HuH-7 (cell line): ENCODE measurements around the gene PTPRN2.

ENCODE experiments used
- DNase-seq: peaks from one replicate; pipeline ENCODE4 v3.0.0; 2011; ENCODE audit warnings: low spot score

PTPRN2 gene

GRCh38 chr7:158602905-158603772 is 15.5 kb upstream of the PTPRN2 start:
- no peak for DNase-seq

- DNase-seq = no peak
These were observed 14.4 kb upstream of the PTPRN2 start for GRCh38 chr7:158602041-158602440.

- no peak for DNase-seq
These were observed 13.5 kb upstream of the PTPRN2 start for GRCh38 chr7:158601090-158601489.

GRCh38 chr7:158596745-158597144 is 9.1 kb upstream of the PTPRN2 start:
- DNase-seq = no peak

GRCh38 chr7:158596309-158596708 is 8.7 kb upstream of the PTPRN2 start:
- DNase-seq = no peak

- no peak for DNase-seq
These were observed 7.4 kb upstream of the PTPRN2 start for GRCh38 chr7:158595068-158595467.

GRCh38 chr7:158592541-158592940 is 4.9 kb upstream of the PTPRN2 start:
- no peak for DNase-seq

- no peak for DNase-seq
These were observed 4.3 kb upstream of the PTPRN2 start for GRCh38 chr7:158591944-158592343.

- no peak for DNase-seq
These were observed 2.5 kb upstream of the PTPRN2 start for GRCh38 chr7:158590181-158590530.

- no peak for DNase-seq
These were observed 2.0 kb upstream of the PTPRN2 start for GRCh38 chr7:158589653-158590052.

GRCh38 chr7:158588878-158589442 is 1.3 kb upstream of the PTPRN2 start:
- DNase-seq = no peak

- no peak for DNase-seq
These were observed 658 bp upstream of the PTPRN2 start for GRCh38 chr7:158588085-158588877.

GRCh38 chr7:158586499-158587161 is 993 bp downstream of the PTPRN2 start:
- no peak for DNase-seq

- DNase-seq = no peak
These were observed 1.7 kb downstream of the PTPRN2 start for GRCh38 chr7:158585721-158586498.

- no peak for DNase-seq
These were observed 3.2 kb downstream of the PTPRN2 start for GRCh38 chr7:158584407-158584806.

GRCh38 chr7:158583810-158584209 is 3.8 kb downstream of the PTPRN2 start:
- DNase-seq = no peak

- no peak for DNase-seq
These were observed 4.5 kb downstream of the PTPRN2 start for GRCh38 chr7:158583143-158583542.

GRCh38 chr7:158582089-158582456 is 5.5 kb downstream of the PTPRN2 start:
- no peak for DNase-seq

GRCh38 chr7:158581440-158582088 is 6.1 kb downstream of the PTPRN2 start:
- no peak for DNase-seq

- no peak for DNase-seq
These were observed 7.7 kb downstream of the PTPRN2 start for GRCh38 chr7:158579662-158580646.
